ENCODE data around the gene VSIG2.

The VSIG2 gene

GRCh38 chr11:124763156-124763947 is 11.3 kb upstream of the VSIG2 start:
- DNase-seq (ENCODE audit: low read depth) = no peak

- DNase-seq (ENCODE audit: low read depth) = no peak
These were observed 10.6 kb upstream of the VSIG2 start for GRCh38 chr11:124762624-124763155.

GRCh38 chr11:124762105-124762623 is 10.1 kb upstream of the VSIG2 start, which contains the start of gene ESAM:
Gene ESAM, minus strand, starts transcription at chr11:124762290. Its CDS starts 136 bp downstream, at chr11:124762154.
- DNase-seq (ENCODE audit: low read depth) = no peak

- no peak for DNase-seq (ENCODE audit: low read depth)
These were observed 9.4 kb upstream of the VSIG2 start for GRCh38 chr11:124761301-124762104.

- no peak for DNase-seq (ENCODE audit: low read depth)
These were observed 8.8 kb upstream of the VSIG2 start for GRCh38 chr11:124760806-124761205.

GRCh38 chr11:124760205-124760652 is 8.2 kb upstream of the VSIG2 start:
- no peak for DNase-seq (ENCODE audit: low read depth)

- no peak for DNase-seq (ENCODE audit: low read depth)
These were observed 7.5 kb upstream of the VSIG2 start for GRCh38 chr11:124759266-124760204.

GRCh38 chr11:124758355-124759265 is 6.6 kb upstream of the VSIG2 start:
- DNase-seq (ENCODE audit: low read depth) = no peak

- DNase-seq (ENCODE audit: low read depth) = no peak
These were observed 5.3 kb upstream of the VSIG2 start for GRCh38 chr11:124757320-124757719.

- no peak for DNase-seq (ENCODE audit: low read depth)
These were observed 4.7 kb upstream of the VSIG2 start for GRCh38 chr11:124756753-124757227.

- no peak for DNase-seq (ENCODE audit: low read depth)
These were observed 4.1 kb upstream of the VSIG2 start for GRCh38 chr11:124756033-124756752.

GRCh38 chr11:124754710-124755109 is 2.7 kb upstream of the VSIG2 start:
- no peak for DNase-seq (ENCODE audit: low read depth)

- DNase-seq (ENCODE audit: low read depth) = no peak
These were observed 2.3 kb upstream of the VSIG2 start for GRCh38 chr11:124754309-124754708.

- DNase-seq (ENCODE audit: low read depth) = no peak
These were observed 1.6 kb upstream of the VSIG2 start for GRCh38 chr11:124753624-124754023.

- no peak for DNase-seq (ENCODE audit: low read depth)
These were observed 1.1 kb upstream of the VSIG2 start for GRCh38 chr11:124753205-124753604.

- no peak for DNase-seq (ENCODE audit: low read depth)
These were observed 532 bp upstream of the VSIG2 start for GRCh38 chr11:124752471-124753102.

- DNase-seq (ENCODE audit: low read depth) = no peak
These were observed 689 bp downstream of the VSIG2 start for GRCh38 chr11:124751391-124751740.

GRCh38 chr11:124749912-124750311 is 2.1 kb downstream of the VSIG2 start:
- DNase-seq (ENCODE audit: low read depth) = no peak

Data from GM04504 (cell line).